H54 (cell line): ENCODE measurements around the gene ASB9.
"Not testable (repeated sequence)": the region's sequence is repeated elsewhere in the genome, so short reads cannot be mapped to it uniquely, and the experiment has no call there.

ENCODE experiments used
- DNase-seq: peaks from one replicate; pipeline ENCODE4 v3.0.0; 2011; ENCODE audit warnings: low spot score, mixed read lengths; ENCODE audit not compliant: insufficient read length
- FAIRE-seq: peaks from 3 replicates; lab custom pipeline; 2011; peaks lifted over from hg19 to GRCh38; lab: Jason Lieb, UNC
- POLR2A ChIP-seq: IDR thresholded peaks from 2 replicates; pipeline ENCODE4 v1.6.1; 2011; ENCODE audit warnings: low read depth, mild to moderate bottlenecking, low read length

The ASB9 gene

DNA sequence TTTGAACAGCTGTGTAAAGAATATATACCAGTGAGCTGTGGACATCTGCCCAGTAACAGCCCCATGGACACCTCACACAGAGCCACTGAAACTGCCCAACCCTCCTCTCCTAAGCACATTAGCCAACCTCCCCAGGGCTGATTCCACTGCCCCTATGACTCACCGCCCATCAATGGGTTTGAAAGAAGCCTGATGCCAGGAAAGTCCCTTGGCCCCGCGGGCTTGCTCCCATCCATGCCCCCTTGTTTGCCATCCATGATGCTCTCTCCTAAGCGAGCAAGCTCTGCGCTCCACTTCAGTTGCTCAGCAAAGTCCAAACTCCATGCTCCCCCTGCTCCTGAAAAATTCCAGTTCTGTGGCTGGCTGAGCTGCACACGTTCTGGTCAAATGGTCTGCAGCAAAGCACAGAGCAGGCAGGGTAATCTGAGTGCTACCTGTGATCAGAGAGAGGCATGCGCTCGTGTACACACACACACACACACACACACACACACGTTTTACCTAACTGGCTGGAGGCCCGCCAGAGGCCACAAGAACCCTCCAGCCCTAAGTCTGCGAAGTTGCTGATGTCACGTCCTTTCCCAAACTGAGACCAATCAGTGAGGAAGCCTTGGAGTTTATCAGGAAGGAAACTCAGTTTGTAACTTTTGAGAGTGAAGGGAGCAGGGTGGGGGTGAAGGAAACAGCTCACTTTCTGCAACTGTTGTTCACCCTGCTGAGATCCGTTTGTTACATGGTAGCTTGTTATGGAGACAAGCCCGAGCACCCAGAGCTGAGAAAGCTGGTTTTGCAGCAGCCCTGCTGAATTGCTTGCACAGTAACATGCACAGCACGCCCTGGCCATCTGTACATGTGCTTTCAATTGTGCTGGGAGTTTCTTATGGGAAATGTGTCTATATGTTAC lies at the start of gene ASB9:
ASB9 (minus strand) TSS at position 466 of the 904 bp plus-strand sequence; CDS start at position 257, 209 bp downstream.
- FAIRE-seq, result no peak
- DNase-seq, result peak; percentile 42
- no peak for TF ChIP-seq POLR2A

DNA sequence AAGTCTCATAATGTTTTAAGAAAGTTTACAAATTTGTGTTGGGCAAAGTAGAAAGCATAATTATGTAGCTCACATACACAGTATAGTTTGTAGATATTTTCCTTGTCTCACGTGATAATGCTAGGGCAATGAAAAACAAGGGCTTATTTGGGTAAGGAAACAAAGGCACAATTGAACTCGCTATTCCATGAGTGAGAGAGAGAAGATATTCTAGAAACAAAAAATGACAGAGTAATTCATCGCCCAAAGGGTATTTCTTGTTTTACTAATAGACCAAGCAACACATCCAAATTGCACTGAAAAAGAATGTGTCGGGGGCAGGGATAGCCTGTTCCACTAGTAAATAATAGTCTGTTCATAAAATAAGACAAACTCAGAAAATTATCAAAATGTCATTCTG lies 49.2 kb upstream of the ASB9 start:
- TF ChIP-seq POLR2A, result no peak
- FAIRE-seq (no peak), DNase-seq (no peak)

DNA sequence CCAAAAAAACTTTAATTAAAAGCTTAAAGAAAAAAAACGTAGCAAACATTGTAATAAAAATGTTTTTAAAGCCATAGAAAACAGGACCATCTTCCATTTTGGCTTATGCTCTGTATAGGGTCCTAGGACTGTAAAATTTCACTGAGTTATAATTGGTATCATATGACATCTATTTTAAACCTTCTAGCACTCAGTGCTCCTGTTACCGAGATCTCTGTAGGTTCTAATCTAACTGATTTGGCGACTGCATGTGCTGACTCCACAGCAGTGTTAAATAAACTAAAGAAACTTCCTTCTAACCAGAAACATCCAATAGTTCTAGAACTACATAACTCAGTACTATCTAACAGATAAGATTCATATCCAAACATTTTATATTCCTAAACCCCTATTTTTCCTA lies 45.6 kb upstream of the ASB9 start, which contains the start of gene ASB11:
ASB11 (minus strand) TSS at position 132 of the 400 bp plus-strand sequence; CDS start at position 97, 35 bp downstream.
- FAIRE-seq, result no peak
- TF ChIP-seq POLR2A, result no peak
- no peak for DNase-seq

GRCh38 chrX:15314472-15314871 lies 44.6 kb upstream of the ASB9 start:
- FAIRE-seq, result no peak
- DNase-seq, result no peak
- TF ChIP-seq POLR2A, result no peak

- DNase-seq (no peak), FAIRE-seq (no peak)
- no peak for TF ChIP-seq POLR2A
Measured at GRCh38 chrX:15311119-15311518, 41.2 kb upstream of the ASB9 start.

GRCh38 chrX:15310117-15310516 lies 40.2 kb upstream of the ASB9 start:
- DNase-seq (no peak), FAIRE-seq (no peak)

DNA sequence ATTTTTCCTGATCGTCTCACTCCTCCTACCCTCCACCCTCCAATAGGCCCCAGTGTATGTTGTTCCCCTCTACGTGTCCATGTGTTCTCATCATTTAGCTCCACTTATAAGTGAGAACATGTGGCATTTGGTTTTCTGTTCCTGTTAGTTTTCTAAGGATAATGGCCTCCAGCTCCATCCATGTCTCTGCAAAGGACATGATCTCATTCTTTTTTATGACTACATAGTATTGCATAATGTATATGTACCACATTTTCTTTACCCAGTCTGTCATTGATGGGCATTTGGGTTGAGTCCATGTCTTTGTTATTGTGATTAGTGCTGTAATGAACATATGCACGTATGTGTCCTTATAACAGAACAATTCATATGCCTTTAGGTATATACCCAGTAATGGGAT lies 36.0 kb upstream of the ASB9 start:
- not testable (repeated sequence) for DNase-seq, FAIRE-seq

More at GRCh38 chrX:15310117-15310516, 40.2 kb upstream of the ASB9 start:
- no peak for TF ChIP-seq POLR2A

DNA sequence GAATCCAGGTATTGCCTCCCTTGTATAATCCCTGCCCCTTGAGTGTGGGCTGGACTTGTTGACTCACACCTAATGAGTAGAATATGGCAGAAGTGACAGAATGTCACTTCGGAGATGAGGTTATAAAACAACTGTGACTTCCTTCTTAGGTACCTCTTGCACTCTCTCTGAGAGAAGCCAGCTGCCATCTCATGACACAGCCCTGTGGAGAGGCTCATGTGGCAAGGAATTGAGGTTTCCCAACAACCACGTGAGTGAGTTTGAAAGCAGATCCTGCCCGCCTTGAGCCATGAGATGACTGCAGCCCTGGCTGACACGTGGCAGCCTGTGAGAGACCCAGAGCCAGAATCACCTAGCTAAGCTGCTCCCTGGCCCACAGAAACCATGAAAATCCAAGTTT lies 32.0 kb upstream of the ASB9 start:
- DNase-seq (no peak), FAIRE-seq (no peak)
- TF ChIP-seq POLR2A, result no peak

- TF ChIP-seq POLR2A, result no peak
- no peak for DNase-seq
- no peak for FAIRE-seq
Measured at GRCh38 chrX:15299941-15300851, 30.3 kb upstream of the ASB9 start.

GRCh38 chrX:15298780-15299179 lies 28.9 kb upstream of the ASB9 start:
- no peak for TF ChIP-seq POLR2A
- FAIRE-seq, result no peak

GRCh38 chrX:15298201-15298600 lies 28.3 kb upstream of the ASB9 start:
- no peak for TF ChIP-seq POLR2A
- FAIRE-seq (no peak), DNase-seq (no peak)

More at GRCh38 chrX:15298780-15299179, 28.9 kb upstream of the ASB9 start:
- DNase-seq, result no peak

GRCh38 chrX:15293451-15293850 lies 23.6 kb upstream of the ASB9 start:
- no peak for TF ChIP-seq POLR2A
- DNase-seq (no peak), FAIRE-seq (no peak)

- no peak for DNase-seq
- TF ChIP-seq POLR2A, result no peak
- FAIRE-seq, result no peak
Measured at GRCh38 chrX:15292861-15293260, 23.0 kb upstream of the ASB9 start.

- FAIRE-seq (no peak), DNase-seq (no peak)
- TF ChIP-seq POLR2A, result no peak
Measured at GRCh38 chrX:15277604-15278003, 7.7 kb upstream of the ASB9 start.

GRCh38 chrX:15274946-15275345 lies 5.1 kb upstream of the ASB9 start:
- FAIRE-seq, result no peak
- no peak for TF ChIP-seq POLR2A
- no peak for DNase-seq

DNA sequence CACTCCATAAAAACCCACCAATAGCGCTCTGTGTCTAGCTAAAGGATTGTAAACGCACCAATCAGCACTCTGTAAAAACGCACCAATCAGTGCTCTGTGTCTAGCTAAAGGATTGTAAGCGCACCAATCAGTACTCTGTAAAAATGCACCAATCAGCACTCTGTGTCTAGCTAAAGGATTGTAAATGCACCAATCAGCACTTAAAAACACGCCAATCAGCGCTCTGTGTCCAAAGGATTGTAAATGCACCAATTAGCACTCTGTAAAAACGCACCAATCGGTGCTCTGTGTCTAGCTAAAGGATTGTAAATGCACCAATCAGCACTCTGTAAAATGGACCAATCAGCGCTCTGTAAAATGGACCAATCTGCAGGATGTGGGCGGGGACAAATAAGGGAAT lies 3.4 kb upstream of the ASB9 start:
- not testable (repeated sequence) for DNase-seq, FAIRE-seq
